MM.1S (cell line): Measurements from ENCODE around the gene CD4.

Source experiments
- DNase-seq: peaks from one replicate; pipeline ENCODE4 v3.0.0-alpha.2; 2015
- H2AFZ ChIP-seq: fragments of 300-600 bp; sonication (generic); 2 replicates; pipeline ENCODE4 v1.6.0; 2016; ENCODE audit warnings: antibody characterized with exemption, low read length
- H3F3A ChIP-seq: fragments of 300-600 bp; sonication (generic); 2 replicates; pipeline ENCODE4 v1.6.1; 2016; ENCODE audit warnings: mild to moderate bottlenecking, antibody characterized with exemption, low read length, moderate library complexity, mixed read lengths; ENCODE audit not compliant: insufficient read depth
- H3K27ac ChIP-seq: fragments of 300-600 bp; sonication (generic); 2 replicates; pipeline ENCODE4 v1.5.1; 2016; ENCODE audit warnings: mild to moderate bottlenecking, low read length
- H3K27me3 ChIP-seq: fragments of 300-600 bp; sonication (generic); replicated peaks from 2 replicates; pipeline ENCODE4 v1.6.0; 2016; ENCODE audit warnings: low read length; ENCODE audit not compliant: insufficient read depth
- H3K36me3 ChIP-seq: fragments of 300-600 bp; sonication (generic); replicated peaks from 2 replicates; pipeline ENCODE4 v1.6.1; 2016; ENCODE audit warnings: mild to moderate bottlenecking, low read length, mixed read lengths; ENCODE audit not compliant: insufficient read depth
- H3K4me1 ChIP-seq: fragments of 300-600 bp; sonication (generic); 2 replicates; pipeline ENCODE4 v1.6.1; 2016; ENCODE audit warnings: low read length, mixed read lengths
- H3K4me2 ChIP-seq: fragments of 300-600 bp; sonication (generic); 2 replicates; pipeline ENCODE4 v1.6.0; 2016; ENCODE audit warnings: low read depth, low read length
- H3K4me3 ChIP-seq: fragments of 300-600 bp; sonication (generic); 2 replicates; pipeline ENCODE4 v1.5.1; 2016; ENCODE audit warnings: low read length, mixed read lengths
- H3K79me2 ChIP-seq: fragments of 300-600 bp; sonication (generic); 2 replicates; pipeline ENCODE4 v1.6.1; 2016; ENCODE audit warnings: mixed run types, low read length, mixed read lengths
- H3K9ac ChIP-seq: fragments of 300-600 bp; sonication (generic); 2 replicates; pipeline ENCODE4 v1.6.1; 2016; ENCODE audit warnings: low read length, mixed read lengths
- H3K9me2 ChIP-seq: fragments of 300-600 bp; sonication (generic); replicated peaks from 2 replicates; pipeline ENCODE4 v1.6.1; 2016; ENCODE audit warnings: mild to moderate bottlenecking, low read length, mixed read lengths; ENCODE audit not compliant: insufficient read depth
- H3K9me3 ChIP-seq: fragments of 300-600 bp; sonication (generic); replicated peaks from 2 replicates; pipeline ENCODE4 v1.6.1; 2016; ENCODE audit warnings: mild to moderate bottlenecking, low read length, mixed read lengths; ENCODE audit not compliant: insufficient read depth
- H4K20me1 ChIP-seq: fragments of 300-600 bp; sonication (generic); 2 replicates; pipeline ENCODE4 v1.6.1; 2016; ENCODE audit warnings: mild to moderate bottlenecking, low read length, moderate library complexity, mixed read lengths; ENCODE audit not compliant: insufficient read depth
- CTCF ChIP-seq: fragments of 300-600 bp; sonication (generic); IDR thresholded peaks from 2 replicates; pipeline ENCODE4 v1.5.1; 2016; ENCODE audit warnings: antibody characterized with exemption, low read length, mixed read lengths
- EZH2 ChIP-seq: fragments of 300-600 bp; sonication (generic); optimal IDR thresholded peaks from 2 replicates; pipeline ENCODE3; 2017; ENCODE audit warnings: low read depth, mild to moderate bottlenecking, antibody characterized with exemption, low read length, mixed read lengths
- EZH2phosphoT487 ChIP-seq: fragments of 300-600 bp; sonication (generic); IDR thresholded peaks from 2 replicates; pipeline ENCODE4 v1.6.1; 2018; ENCODE audit warnings: antibody characterized with exemption, low read length

CD4 gene

GRCh38 chr12:6770600-6770999 is 18.7 kb upstream of the CD4 start:
- Histone ChIP-seq H2AFZ (no peak overlapping the region), H3K9me3 (no peaks in the 10 kb centered on the region), H4K20me1 (no peaks in the 10 kb centered on the region), H3K4me3 (no peak overlapping the region), H3K9me2 (no peaks in the 10 kb centered on the region), H3K36me3 (no peaks in the 10 kb centered on the region), H3K79me2 (no peaks in the 10 kb centered on the region), H3F3A (peaks cover 5% of the 10 kb centered on the region; the same call in 1 of the 2 replicates), H3K4me1 (peaks cover 4% of the 10 kb centered on the region; the same call in 1 of the 2 replicates), H3K27me3 (peaks cover 3% of the 10 kb centered on the region), H3K9ac (no peak overlapping the region), H3K27ac (no peak overlapping the region), H3K4me2 (no peak overlapping the region)
- no peak for DNase-seq
- no peak for TF ChIP-seq CTCF
- no peak for TF ChIP-seq EZH2phosphoT487
- no peak for TF ChIP-seq EZH2

- no peak overlapping the region for H3K27ac ChIP-seq
- TF ChIP-seq EZH2 = no peak
- no peak for TF ChIP-seq CTCF
- no peak for TF ChIP-seq EZH2phosphoT487
- H3K9ac ChIP-seq = no peak overlapping the region
- DNase-seq = no peak
- H3K9me3 ChIP-seq = no peaks in the 10 kb centered on the region
- no peaks in the 10 kb centered on the region for H4K20me1 ChIP-seq
- no peak overlapping the region for H3K4me3 ChIP-seq
- no peak overlapping the region for H3K4me2 ChIP-seq
- no peaks in the 10 kb centered on the region; the same call in 1 of the 2 replicates for H3K27me3 ChIP-seq
- no peaks in the 10 kb centered on the region for H3K79me2 ChIP-seq
- no peaks in the 10 kb centered on the region for H3K9me2 ChIP-seq
- H2AFZ ChIP-seq = no peak overlapping the region
- no peaks in the 10 kb centered on the region for H3K36me3 ChIP-seq
- 0 out of 2 replicates have a peak, but pooled peaks cover 5% of the 10 kb centered on the region for H3F3A ChIP-seq
- peaks cover 9% of the 10 kb centered on the region; the same call in 1 of the 2 replicates for H3K4me1 ChIP-seq
Measured at GRCh38 chr12:6771091-6771495, 18.2 kb upstream of the CD4 start.

- Histone ChIP-seq H2AFZ (no peak overlapping the region), H3K36me3 (no peaks in the 10 kb centered on the region), H3K9me3 (no peaks in the 10 kb centered on the region), H3K9ac (no peak overlapping the region), H3K4me2 (no peak overlapping the region), H4K20me1 (no peaks in the 10 kb centered on the region), H3K79me2 (no peaks in the 10 kb centered on the region), H3F3A (0 out of 2 replicates have a peak, but pooled peaks cover 5% of the 10 kb centered on the region), H3K27ac (no peak overlapping the region), H3K4me1 (peaks cover 11% of the 10 kb centered on the region; the same call in 1 of the 2 replicates), H3K9me2 (no peaks in the 10 kb centered on the region), H3K27me3 (no peaks in the 10 kb centered on the region; the same call in 1 of the 2 replicates), H3K4me3 (no peak overlapping the region)
- TF ChIP-seq CTCF (no peak), EZH2 (no peak), EZH2phosphoT487 (no peak)
- no peak for DNase-seq
Measured at GRCh38 chr12:6771509-6772330, 17.6 kb upstream of the CD4 start.
